ENCODE results near the gene SS18L1.

- TF ChIP-seq CTCF (conservative IDR thresholded peaks at IDR 0.05; ENCODE audit: low read length) (no peak), EZH2phosphoT487 (IDR thresholded peaks at IDR 0.05; ENCODE audit: borderline replicate concordance, low read depth, low read length) (no peak)
These were observed 84.0 kb downstream of the SS18L1 start for GRCh38 chr20:62227591-62227976.

All from OCI-LY7 (cell line).